Gastrocnemius medialis (tissue), 4 donors: ENCODE measurements around the gene FRMD6.
A peak's percentile ranks its signal among the peaks of the same experiment; 100 is the strongest.

Source experiments
- POLR2A ChIP-seq, 2 donors: fragments of 450-650 bp; IDR thresholded peaks; one replicate each; pipeline ENCODE4 v1.6.1; 2017; ENCODE audit warnings: antibody characterized with exemption in 2 of 2, mild to moderate bottlenecking in 2 of 2, moderate library complexity in 2 of 2
- TF ChIP-seq, protein P1 (sequence below), 5 experiments: fragments of 450-650 bp in 3 of 5; fragments of 200-600 bp in 2 of 5; sonication (generic) in 2 of 5; IDR thresholded peaks in 4 of 5; conservative IDR thresholded peaks in 1 of 5; 1 replicate in 4 of 5; 2 replicates in 1 of 5; pipeline ENCODE4 v1.5.1; 2016 to 2019; ENCODE audit warnings: antibody characterized with exemption in 5 of 5, mild to moderate bottlenecking in 3 of 5, moderate library complexity in 3 of 5

DNA sequence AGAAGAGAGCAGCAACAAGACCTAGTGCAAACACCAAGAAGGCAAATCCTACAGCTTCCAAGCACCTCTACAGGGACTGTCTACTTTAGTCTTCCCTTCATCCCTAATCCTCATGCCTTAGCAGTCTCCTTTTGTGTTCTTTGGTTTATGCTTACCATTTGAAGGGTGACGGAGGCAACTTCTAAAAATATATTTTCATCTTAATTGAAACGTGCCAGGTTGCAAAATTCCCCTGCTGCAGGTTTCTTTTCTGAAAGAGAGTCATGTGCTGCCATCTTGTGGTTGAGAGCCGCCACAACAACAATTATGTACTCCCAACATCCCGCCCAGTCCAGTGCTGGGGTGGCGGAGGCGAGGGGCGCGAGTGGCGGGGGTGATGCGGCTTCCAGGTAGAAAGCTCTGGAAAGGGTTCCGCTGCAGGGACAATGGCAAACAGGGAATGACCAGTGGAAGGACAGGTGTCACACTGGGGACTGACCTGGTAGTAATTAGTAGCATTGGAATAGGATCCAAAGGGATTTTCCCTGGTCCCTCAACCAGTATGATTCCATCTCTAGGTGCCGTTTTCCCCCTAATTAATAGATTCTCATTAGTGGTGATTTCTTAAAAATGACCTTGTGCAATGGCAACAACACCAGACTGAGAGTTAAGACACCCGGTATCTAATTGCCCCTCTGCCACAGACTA is 128.4 kb downstream of the FRMD6 start:
- TF ChIP-seq POLR2A (IDR thresholded peaks at IDR 0.05), result no peak
- TF ChIP-seq, protein P1, sequence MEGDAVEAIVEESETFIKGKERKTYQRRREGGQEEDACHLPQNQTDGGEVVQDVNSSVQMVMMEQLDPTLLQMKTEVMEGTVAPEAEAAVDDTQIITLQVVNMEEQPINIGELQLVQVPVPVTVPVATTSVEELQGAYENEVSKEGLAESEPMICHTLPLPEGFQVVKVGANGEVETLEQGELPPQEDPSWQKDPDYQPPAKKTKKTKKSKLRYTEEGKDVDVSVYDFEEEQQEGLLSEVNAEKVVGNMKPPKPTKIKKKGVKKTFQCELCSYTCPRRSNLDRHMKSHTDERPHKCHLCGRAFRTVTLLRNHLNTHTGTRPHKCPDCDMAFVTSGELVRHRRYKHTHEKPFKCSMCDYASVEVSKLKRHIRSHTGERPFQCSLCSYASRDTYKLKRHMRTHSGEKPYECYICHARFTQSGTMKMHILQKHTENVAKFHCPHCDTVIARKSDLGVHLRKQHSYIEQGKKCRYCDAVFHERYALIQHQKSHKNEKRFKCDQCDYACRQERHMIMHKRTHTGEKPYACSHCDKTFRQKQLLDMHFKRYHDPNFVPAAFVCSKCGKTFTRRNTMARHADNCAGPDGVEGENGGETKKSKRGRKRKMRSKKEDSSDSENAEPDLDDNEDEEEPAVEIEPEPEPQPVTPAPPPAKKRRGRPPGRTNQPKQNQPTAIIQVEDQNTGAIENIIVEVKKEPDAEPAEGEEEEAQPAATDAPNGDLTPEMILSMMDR (IDR thresholded peaks at IDR 0.05 in 4 of 5, conservative IDR thresholded peaks at IDR 0.05 in 1 of 5), result peak; percentile 47 to 87 (median 83)
